Measurements from ENCODE around the gene WWP2.
"Not testable (repeated sequence)": the region's sequence is repeated elsewhere in the genome, so short reads cannot be mapped to it uniquely, and the experiment has no call there.

The WWP2 gene

DNA sequence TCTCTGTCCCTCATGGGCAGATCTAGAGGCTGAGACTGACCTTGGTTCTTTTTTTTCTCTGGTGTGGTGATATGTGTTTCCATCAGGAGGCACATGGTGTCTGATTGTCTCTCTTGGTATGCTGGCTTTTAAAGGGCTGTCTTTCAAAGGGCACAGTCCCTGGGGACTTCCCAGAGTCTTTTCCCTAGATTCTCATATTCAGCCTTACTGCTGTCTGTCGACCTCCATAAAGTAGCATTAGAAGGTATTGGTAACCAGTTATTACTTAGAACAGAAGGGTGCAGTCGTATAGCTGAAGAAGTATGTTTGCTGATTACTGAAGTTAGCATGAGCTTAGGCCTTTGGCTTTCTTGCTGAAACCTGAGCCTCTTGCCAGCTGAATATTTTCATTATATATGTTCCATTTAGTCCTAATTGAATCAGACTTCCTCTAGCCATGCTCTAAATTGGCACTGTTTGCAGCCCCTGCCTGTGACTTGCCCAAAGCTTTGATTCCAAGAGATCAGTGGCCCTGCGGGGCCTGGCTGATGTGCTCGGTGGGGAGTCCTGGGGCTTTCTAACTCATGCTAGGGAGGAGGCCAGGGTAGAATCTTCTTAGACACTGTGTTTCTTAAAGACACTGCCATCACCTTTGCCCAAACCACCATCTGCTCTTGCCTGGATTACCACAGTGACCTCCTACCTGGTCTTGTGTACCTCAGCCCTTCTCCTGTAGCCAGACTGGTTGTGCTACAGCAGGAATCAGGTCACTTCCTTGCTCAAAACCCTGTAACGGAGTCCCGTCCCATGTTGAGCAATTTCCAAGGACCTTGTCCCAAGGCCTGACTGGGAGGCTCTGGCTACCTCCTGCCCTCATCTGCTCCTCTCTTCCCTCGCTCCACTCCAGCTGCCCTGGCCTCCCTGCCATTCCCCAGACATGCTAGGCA, 71.5 kb downstream of the WWP2 start:
- DNase-seq, result no peak

DNA sequence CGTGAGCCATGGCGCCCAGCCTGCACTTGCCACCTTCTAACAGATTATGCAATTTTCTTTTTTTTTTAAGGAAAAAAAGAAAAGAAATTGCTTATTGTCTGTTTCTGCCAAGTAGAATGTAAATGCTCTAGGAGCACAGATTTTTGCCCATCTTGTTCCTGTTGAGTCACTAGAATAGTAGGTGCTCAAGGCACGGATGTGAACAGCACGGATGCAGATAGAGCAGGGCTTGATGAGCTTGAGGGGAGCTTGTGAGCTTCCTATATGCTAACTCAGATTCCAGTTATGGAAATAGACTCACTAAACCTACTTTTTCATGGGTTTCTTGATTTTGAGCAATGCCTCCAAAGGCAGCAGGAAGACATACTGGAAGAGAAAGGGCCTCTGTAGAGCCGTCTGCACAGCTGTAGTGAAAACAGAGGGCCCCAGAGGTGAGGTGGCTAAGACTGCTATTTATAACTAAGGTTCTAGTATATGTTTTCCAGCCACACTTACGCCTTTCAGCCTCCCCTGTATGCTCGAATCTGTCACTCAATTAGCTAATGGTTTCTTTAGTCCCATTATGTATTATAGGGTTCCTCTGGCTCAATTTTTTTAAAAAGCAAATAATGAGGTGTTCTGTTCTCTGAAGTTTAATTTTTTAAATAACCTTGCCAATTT, 72.8 kb downstream of the WWP2 start:
- DNase-seq, result no peak

DNA sequence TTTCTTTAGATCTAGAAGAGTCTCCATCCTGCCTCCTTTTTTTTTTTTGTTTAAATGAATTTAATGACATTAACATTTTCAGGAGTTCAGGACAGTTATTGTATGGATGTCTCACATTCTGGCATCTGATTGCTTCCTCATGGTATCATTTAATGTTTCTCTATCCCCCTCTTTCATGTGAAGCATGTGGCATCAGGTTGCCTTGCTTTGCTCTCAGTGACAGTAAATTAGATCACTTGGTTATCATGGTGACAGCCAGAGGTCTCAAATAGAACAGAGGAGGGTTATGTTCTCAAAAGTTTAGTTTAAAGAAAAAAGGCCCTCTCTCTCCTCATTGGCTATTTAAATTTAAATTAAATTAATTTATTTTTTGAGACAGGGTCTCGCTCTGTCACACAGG, 74.1 kb downstream of the WWP2 start:
- no peak for DNase-seq

DNA sequence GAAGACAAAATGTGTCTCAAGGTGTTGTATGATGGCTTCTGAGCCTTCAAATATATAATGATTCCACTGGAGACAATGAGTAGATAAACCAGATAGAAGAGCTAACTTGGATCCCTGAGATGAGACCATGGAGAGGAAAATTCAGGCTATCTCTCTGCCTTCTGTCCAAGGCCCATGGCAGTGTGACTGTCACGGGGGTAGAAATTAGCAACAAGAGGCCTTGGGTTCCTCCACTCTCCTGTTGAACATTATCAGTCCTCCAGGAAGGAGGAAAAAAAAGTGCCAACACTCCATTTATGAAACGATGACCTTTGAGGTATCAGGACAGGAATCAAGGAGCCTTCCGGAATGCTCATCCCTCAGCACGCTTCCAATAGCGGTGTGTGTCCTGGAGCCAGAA, 75.2 kb downstream of the WWP2 start:
- DNase-seq, result no peak

DNA sequence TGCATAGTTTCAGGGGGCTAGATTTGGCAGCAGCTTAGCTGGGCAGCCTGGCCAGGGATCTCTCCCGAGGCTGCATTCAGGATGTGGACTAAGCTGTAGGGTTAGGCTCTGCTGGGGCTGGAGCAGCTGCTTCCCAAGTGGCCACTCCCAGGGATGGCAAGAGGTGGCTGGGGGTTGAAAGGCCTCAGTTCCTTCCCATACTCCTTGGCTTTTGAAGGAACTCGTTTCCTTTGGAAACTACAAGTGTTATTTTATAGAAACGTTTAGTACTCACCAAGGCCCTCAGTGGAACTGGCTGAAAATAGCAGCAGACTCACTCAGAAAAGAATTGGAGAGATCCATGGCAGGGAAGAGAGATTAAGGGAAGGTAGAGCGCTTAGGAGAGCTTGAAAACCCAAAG, 76.4 kb downstream of the WWP2 start:
- no peak for DNase-seq

DNA sequence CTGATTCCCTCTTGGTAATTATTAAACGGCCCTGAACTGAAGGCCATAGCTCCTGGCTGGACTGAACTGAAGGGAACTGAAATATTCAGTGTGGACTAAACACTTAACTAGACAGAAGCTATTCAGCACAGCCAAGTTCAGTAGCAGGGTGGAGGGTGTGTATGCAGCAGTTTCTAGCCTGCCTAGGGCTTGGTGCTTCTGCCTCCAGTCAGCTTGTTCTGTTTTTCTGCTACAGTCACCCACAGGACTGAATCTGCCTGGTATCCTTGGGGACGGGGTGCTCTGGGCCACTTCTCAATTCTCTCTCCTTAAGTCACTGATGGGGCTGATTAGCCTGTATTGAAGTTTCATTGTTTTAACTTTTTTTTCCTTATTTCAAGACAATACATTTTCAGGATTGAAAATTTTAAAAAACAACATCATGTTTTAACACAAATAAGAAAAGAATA, 77.1 kb downstream of the WWP2 start:
- no peak for DNase-seq

DNA sequence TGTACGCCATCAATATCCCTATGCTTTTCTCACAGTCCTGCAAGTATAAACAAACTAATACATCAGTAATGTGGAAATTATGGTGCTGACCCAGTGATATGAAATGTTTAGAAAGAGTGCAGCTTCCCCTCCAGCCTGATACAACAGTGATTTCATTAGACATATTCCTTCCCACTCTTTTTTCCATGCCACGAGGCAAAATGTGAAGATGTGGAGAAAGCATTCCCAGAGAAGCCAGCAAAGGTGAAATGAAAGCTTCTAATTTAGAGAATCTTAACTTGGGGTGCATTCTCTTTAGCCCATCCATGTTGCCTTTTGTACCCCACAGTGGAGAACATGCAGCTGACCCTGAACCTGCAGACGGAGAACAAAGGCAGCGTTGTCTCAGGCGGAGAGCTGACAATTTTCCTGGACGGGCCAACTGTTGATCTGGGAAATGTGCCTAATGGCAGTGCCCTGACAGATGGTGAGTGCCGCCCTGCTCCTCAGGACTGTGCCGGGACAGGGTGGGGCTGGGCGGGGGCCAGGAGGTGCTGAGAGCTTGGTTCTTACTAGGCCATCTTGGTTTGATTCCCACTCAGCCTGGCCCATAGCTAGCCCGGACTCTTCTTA, 77.8 kb downstream of the WWP2 start:
- no peak for DNase-seq

DNA sequence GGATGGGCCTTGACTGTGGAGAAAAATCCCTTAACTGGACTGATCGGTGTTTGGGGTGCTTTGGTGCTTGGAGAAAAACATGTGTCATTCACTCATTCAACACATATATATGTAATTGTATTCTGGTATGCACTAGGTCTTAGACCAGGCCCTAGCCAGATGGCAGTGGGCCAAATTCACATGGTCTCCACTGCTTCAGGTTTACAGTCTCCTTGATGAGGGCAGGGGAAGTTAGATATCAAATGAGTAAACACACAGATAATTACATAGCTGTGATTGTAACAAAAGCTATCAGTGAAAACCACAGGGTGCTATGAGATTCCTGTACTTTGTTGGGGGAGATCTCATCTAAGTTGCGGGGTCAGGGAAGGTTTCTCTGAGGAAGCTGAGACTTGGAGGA, 78.8 kb downstream of the WWP2 start:
- no peak for DNase-seq

DNA sequence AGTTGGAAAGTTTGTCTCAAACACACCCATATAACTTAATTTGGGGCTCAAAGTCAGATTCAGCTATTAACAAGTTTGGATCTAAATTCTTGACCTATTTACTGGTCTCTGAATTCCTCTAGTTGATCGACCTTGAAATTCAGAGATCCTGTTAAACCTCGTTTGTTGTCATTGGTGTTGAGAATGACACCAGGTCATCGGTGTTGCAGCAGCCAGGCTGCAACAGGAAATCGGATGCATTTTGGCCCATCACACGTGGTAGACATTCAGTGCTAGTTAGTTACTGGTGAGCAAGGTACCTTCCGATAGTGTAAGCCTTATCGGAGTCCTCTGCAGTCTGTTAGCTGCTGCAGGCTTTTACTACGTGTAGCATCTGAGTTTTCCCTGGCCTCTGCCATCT, 82.3 kb downstream of the WWP2 start:
- DNase-seq, result no peak

DNA sequence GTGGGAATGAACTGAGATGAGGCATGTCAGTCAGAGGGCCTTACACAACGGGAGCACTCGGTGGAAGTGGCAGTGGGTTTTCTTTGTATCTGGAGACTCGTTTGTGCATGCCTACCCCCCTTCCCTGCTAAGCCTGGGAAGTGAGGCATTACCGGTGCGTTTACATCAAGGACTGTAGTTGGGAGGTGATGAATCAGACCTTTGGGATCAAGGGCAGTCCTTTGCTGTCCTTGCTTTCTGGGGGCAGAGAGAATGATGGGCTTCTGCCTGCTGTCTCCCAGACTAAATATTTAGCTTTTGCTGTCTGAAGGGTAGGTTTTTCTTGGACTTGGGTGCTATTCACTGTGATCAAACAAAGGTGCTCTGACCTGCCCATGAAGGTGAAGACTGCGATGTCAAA, 83.0 kb downstream of the WWP2 start:
- DNase-seq, result no peak

DNA sequence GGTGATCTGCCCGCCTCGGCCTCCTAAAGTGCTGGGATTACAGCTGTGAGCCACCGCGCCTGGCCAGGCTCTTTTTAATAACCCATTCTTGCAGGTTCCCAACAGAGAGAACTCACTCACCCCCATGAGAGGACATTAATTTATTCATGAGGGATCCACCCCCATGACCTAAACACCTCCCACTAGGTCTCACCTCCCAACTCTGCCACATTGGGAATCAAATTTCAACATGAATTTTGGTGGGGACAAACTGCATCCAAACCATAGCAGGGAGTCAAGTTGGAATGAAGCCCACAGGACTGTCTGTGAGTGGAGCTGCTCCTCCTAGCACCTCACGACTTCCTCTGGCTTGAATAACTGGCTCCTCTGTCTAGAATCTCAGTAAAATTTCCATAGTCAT, 85.5 kb downstream of the WWP2 start:
- DNase-seq, result no peak

DNA sequence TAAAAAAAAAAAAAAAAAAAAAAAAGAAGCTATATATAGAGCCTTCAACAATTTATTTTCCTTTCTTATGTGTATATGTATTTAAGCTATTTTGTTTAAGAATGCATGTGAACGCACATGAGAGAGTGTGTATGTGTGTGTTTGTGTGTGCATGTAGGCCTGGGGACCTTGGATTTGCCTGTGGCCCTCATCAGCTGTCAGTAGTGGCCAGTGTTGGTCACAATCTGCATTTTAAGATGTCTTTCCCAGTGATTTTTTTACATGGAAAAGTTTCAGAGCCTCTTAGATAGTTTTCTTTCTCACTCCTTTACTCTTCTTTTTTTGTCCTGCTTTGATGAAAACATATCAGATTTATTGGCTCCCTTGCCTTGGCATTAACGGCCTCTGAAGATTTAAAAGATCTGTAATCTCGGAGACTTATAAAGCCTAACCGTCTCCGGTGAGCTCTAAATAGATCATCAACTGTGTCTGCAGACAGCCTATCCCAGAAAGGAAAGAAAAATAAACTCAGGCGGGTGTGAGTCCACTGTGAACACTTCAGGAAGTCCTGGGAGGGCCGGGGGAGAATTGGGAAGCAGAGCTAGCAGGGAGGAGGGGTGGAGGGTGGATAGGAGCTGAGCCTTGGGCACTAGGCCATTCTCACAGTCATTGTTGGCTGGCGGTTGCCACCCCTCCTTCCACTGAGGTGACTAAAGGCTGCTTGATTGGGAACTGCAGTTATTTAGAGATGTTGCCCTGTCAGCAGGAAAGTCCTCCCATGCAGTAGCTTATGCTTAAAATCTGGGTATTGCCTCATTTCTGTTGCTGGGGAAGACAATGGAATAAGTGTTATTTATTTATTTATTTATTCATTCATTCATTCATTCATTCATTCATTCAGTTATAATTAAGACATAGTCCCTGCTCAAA, 86.8 kb downstream of the WWP2 start:
- no peak for DNase-seq

DNA sequence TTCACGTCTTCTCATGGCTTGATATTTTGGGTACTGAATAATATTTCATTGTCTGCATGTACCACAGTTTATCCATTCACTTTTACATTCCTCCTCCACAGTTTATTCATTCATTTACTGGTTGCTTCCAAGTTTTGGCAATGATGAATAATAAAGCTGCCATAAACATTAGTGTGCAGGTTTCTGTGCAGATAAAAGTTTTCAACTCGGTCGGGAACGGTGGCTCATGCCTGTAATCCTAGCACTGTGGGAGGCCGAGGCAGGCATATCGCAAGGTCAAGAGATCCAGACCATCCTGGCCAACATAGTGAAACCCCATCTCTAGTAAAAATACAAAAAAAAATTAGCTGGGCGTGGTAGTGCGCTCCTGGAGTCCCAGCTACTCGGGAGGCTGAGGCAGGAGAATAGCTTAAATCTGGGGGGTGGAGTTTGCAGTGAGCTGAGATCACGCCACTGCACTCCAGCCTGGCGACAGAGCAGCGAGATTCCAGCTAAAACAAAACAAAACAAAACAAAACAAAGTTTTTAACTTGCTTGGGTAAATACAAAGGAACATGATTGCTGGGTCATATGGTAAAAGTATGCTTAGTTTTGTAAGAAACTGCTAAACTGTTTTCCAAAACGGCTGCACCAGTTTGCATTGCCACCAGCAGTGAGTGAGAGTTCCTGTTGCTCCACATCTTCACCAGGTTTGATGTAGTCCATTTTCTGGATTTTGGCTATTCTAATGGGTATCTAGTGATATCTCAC, 89.5 kb downstream of the WWP2 start:
- DNase-seq, result no peak

DNA sequence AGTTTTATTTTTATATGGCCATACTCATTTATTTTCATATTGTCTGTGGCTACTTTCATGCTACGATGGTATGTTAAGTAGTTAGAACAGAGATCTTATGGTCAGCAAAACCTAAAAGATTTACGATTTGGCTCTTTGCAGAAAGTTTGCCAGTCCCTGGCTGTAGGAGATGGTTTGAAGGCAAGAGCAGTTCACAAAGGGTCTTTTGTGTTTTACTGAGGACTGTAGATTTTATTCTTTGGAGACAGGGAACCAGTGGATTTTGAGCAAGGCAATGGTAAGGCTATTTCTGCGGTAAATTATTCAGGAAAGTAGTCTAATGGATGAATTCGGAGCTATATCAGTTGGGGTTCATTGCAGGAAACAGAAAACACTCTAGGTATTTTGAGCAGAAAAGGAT, 90.7 kb downstream of the WWP2 start:
- no peak for DNase-seq

DNA sequence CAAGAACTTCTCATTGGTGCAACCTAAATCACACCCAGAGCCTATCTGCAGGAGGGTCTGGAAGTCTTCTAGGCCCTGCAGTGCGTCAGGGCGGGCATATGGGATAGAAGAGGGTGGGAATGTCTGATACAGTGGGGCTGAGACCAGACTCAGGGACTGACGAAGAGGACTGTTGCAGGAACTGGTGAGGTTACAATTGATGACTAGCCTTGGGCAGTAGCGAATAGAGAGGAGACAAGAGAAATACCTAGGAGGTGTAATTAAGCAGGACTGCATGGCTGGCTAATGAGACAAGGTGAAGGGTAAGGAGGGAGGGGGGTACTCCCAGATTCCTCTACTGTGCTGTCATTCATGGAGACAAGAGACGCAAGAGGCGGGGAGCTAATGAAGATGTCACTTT, 91.3 kb downstream of the WWP2 start:
- DNase-seq, result no peak

DNA sequence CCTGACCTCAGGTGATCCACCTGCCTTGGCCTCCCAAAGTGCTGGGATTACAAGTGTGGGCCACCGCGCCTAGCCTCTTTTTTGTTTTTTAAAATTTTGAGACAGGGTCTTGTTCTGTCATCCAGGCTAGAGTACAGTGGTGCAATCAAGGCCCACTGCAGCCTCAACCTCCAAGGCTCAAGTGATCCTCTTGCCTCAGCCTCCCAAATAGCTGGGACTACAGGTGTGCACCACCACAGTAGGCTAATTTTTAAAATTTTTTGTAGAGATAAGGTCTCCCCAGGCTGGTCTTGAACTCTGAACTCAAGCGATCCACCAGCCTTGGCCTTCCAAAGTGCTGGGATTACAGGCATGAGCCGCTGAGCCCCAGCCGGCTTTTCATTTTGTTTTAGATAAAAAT, 92.6 kb downstream of the WWP2 start:
- not testable (repeated sequence) for DNase-seq

DNA sequence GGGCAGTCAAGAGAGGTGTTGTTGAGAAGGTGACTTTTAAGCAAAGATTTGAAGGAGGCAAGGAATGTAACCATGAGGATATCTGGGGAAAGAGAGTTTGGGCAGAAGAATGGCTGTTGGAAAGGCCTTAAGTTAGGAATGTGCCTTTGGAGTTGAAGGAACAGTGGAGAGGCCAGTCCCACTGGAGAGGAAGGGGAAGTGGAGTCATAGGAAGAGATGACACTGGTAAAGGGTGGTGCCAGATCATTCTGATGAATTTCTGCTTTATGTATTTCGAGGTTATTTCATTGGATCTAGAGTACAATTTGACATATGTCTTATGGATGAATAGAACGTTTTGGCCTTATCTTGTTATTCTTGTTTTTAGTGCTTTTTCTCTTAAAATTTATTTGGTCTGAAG, 93.5 kb downstream of the WWP2 start:
- DNase-seq, result no peak

DNA sequence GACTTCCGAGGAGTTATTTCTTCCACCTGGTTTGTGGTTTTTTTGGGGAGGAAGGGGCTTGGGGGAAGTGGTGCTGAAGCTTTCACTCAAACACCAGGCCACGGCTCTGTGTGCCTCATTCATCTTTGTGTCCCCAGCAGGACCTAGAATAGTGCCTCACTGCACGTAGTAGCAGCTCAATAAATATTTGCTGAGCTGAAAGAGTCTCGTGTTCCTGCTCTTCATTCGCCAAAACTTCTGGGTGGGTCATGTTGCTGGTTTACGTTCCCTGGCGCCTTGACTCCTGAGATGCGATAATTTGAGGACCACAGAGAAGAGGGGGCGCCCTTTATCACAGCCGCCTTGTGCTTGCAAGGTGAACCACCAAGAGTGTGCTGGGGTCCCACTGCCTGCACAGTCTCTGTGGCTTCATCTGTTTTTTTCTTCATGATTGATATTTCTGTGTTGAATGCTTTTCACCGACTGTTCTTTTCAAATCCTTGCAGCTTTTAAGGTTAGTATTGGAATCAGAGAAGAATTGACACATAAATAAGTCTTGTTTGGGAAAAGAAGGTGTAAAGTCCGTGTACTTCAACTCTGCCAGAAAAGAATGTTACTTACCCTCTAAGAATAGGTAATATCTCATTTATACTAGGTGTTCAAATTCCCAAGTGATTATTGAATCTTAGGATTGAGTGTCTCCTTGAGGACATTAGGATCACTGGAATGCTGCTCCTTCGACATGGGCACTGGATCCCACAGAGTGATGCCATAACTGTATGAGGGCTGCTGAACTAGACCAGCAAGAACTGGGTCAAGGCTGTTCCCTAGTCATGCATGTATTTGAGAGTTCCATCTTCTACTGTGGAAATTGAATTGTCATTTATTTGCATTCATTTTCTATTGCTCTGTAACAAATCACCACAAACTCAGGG, 96.3 kb downstream of the WWP2 start:
- DNase-seq, result no peak

DNA sequence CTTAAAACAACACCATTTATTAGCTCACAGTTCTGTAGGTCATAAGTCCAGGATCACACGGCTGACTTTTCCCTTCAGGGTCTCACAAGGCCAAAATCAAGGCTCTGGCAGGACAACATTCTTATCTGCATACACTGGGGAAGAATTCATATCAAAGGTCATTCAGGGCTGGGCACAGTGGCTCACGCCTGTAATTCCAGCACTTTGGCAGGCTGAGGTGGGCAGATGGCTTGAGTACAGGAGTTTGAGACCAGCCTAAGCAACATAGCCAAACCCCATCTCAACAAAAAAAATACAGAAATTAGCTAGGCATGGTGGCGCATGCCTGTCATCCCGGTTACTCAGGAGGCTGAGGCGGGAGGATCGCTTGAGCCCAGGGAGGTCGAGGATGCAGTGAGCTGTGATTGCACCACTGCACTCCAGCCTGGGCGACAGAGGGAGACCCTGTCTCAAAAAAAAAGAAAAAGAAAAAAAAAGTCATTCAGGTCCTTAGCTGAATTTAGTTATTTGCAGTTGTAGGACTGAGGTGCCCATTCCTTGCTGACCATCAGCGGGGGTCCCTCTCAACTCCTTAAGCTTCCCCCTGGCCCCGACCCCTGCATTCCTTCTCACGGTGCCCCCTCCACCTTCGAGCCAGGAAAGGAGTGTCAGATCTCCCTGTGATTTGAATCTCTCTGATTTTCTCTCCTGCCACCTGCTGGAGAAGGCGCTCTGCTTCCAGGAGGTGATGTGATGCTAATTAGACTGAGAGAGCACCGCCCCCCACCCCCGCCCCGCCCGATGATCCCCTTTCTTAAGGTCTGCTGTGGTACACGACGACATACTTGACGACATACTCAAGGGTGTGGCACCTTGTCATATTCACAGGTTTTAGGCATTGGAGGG, 97.2 kb downstream of the WWP2 start:
- DNase-seq, result no peak

Data from CD4-positive, alpha-beta T cell treated with Interleukin-1 beta for 1 hour (primary cell).